HG03575 (cell line): Measurements from ENCODE around the gene CD44.

Experiments
- ATAC-seq: cut with Tn5 transposase; IDR thresholded peaks from one replicate; pipeline ENCODE4 v1.9.1; 2021; ENCODE audit not compliant: unreplicated experiment, insufficient number of reproducible peaks, low FRiP score; ENCODE audit errors: extremely low read depth

The CD44 gene

GRCh38 chr11:35109827-35110226 lies 29.1 kb upstream of the CD44 start:
- ATAC-seq = no peak

GRCh38 chr11:35111161-35112055 lies 27.6 kb upstream of the CD44 start:
- no peak for ATAC-seq

GRCh38 chr11:35112056-35112845 lies 26.7 kb upstream of the CD44 start:
- ATAC-seq = no peak

- ATAC-seq = no peak
Measured at GRCh38 chr11:35112846-35113105, 26.2 kb upstream of the CD44 start.

GRCh38 chr11:35114906-35115687 lies 23.9 kb upstream of the CD44 start:
- ATAC-seq = no peak

- ATAC-seq = no peak
Measured at GRCh38 chr11:35115688-35116030, 23.3 kb upstream of the CD44 start.

GRCh38 chr11:35116245-35116644 lies 22.7 kb upstream of the CD44 start:
- ATAC-seq = no peak

- ATAC-seq = no peak
Measured at GRCh38 chr11:35116762-35117640, 22.0 kb upstream of the CD44 start.

- no peak for ATAC-seq
Measured at GRCh38 chr11:35118906-35119305, 20.1 kb upstream of the CD44 start.

- no peak for ATAC-seq
Measured at GRCh38 chr11:35121326-35121865, 17.6 kb upstream of the CD44 start.

GRCh38 chr11:35122308-35122707 lies 16.7 kb upstream of the CD44 start:
- no peak for ATAC-seq

- peak; percentile 39 for ATAC-seq
Measured at GRCh38 chr11:35126000-35126878, 12.7 kb upstream of the CD44 start.

GRCh38 chr11:35126879-35127581 lies 11.9 kb upstream of the CD44 start:
- no peak for ATAC-seq

- ATAC-seq = no peak
Measured at GRCh38 chr11:35127619-35128018, 11.4 kb upstream of the CD44 start.

- no peak for ATAC-seq
Measured at GRCh38 chr11:35131094-35131493, 7.9 kb upstream of the CD44 start.

- no peak for ATAC-seq
Measured at GRCh38 chr11:35131886-35132285, 7.1 kb upstream of the CD44 start.

- no peak for ATAC-seq
Measured at GRCh38 chr11:35133656-35134055, 5.3 kb upstream of the CD44 start.
